Endothelial cell of umbilical vein (primary cell): Measurements from ENCODE around the gene PRPF31. TPM values are rescaled to one million over a fixed set of nuclear protein-coding genes. Genes with fewer than 3 reads are reported as not detected.
A peak's percentile ranks its signal among the peaks of the same experiment; 100 is the strongest.

ENCODE experiments used
- BruUV-seq: library from RNA; stranded (reverse); fragments of 400-500 nt; replicated peaks from 2 replicates; lab custom pipeline; 2021; lab: Mats Ljungman, UMichigan
- CTCF ChIA-PET: fragments of 300-600, 350-600 bp; sonication (Branson Sonifier 250); formaldehyde crosslinking; loops from one replicate; lab custom pipeline; 2021; ENCODE audit warnings: antibody characterized with exemption, inconsistent platforms; lab: Charles Lee
- POLR2A ChIA-PET: fragments of 300-600, 350-600 bp; sonication (Branson Sonifier 250); formaldehyde crosslinking; loops from one replicate; lab custom pipeline; 2021; ENCODE audit warnings: antibody characterized with exemption, inconsistent platforms; lab: Charles Lee
- DNase-seq: peaks from one replicate; pipeline ENCODE4 v3.0.0-alpha.2; 2011; ENCODE audit warnings: low read depth, low spot score
- FAIRE-seq: peaks from 2 replicates; lab custom pipeline; 2011; peaks lifted over from hg19 to GRCh38; lab: Jason Lieb, UNC
- H2AFZ ChIP-seq: 2 replicates; pipeline ENCODE4 v1.6.0; 2012; ENCODE audit warnings: low read depth, low read length, control low read depth, inconsistent platforms
- H3K27ac ChIP-seq: 2 replicates; pipeline ENCODE4 v1.5.1; 2011; ENCODE audit warnings: low read depth, mild to moderate bottlenecking, control low read depth, low read length, moderate library complexity; ENCODE audit not compliant: insufficient read depth
- H3K27me3 ChIP-seq, 2 experiments: 2 replicates each; pipeline versions ENCODE4 v1.6.0 to v1.6.1; 2011; ENCODE audit warnings: low read length in 2 of 2, mixed read lengths in 1 of 2; ENCODE audit not compliant: control insufficient read depth in 2 of 2, insufficient read depth in 2 of 2
- H3K36me3 ChIP-seq, 2 experiments: 2 replicates in 1 of 2; 3 replicates in 1 of 2; pipeline ENCODE4 v1.5.1; 2011; ENCODE audit warnings: low read length in 2 of 2, mild to moderate bottlenecking in 1 of 2, moderate library complexity in 1 of 2; ENCODE audit not compliant: control insufficient read depth in 2 of 2, insufficient read depth in 2 of 2; ENCODE audit errors: extremely low read depth in 1 of 2
- H3K4me1 ChIP-seq: 3 replicates; pipeline ENCODE4 v1.5.1; 2011; ENCODE audit warnings: mild to moderate bottlenecking, low read length; ENCODE audit not compliant: control insufficient read depth, insufficient read depth; ENCODE audit errors: extremely low read depth
- H3K4me2 ChIP-seq: 2 replicates; pipeline ENCODE4 v1.6.1; 2011; ENCODE audit warnings: low read length, control low read depth, mixed read lengths; ENCODE audit not compliant: insufficient read depth
- H3K4me3 ChIP-seq, 3 experiments: fragments of 200-600 bp in 1 of 3; sonication (generic), shearing (Covaris generic) in 1 of 3; replicated peaks in 1 of 3; 2 replicates each; pipeline ENCODE4 v1.5.1; 2011 to 2016; ENCODE audit warnings: control low read depth in 3 of 3, low read length in 3 of 3, mild to moderate bottlenecking in 2 of 3, inconsistent platforms in 1 of 3, low read depth in 1 of 3, moderate library complexity in 1 of 3; ENCODE audit not compliant: insufficient read depth in 1 of 3
- H3K79me2 ChIP-seq: 2 replicates; pipeline ENCODE4 v1.6.0; 2012; ENCODE audit warnings: low read length, inconsistent platforms; ENCODE audit not compliant: control insufficient read depth, insufficient read depth
- H3K9ac ChIP-seq: replicated peaks from 2 replicates; pipeline ENCODE3; 2011; ENCODE audit warnings: low read length, control low read depth; ENCODE audit not compliant: insufficient read depth; ENCODE audit errors: extremely low read depth
- H3K9me1 ChIP-seq: replicated peaks from 3 replicates; pipeline ENCODE4 v1.6.0; 2011; ENCODE audit warnings: mild to moderate bottlenecking, low read length; ENCODE audit not compliant: control insufficient read depth, insufficient read depth; ENCODE audit errors: extremely low read depth
- H3K9me3 ChIP-seq: replicated peaks from 2 replicates; pipeline ENCODE4 v1.5.1; 2012; ENCODE audit warnings: low read length, inconsistent platforms; ENCODE audit not compliant: control insufficient read depth, insufficient read depth
- H4K20me1 ChIP-seq: replicated peaks from 2 replicates; pipeline ENCODE3; 2011; ENCODE audit warnings: mild to moderate bottlenecking, low read length; ENCODE audit not compliant: control insufficient read depth, insufficient read depth; ENCODE audit errors: extremely low read depth
- EZH2 ChIP-seq: IDR thresholded peaks from 2 replicates; pipeline ENCODE4 v1.6.1; 2012; ENCODE audit warnings: borderline replicate concordance, low read depth, mild to moderate bottlenecking, moderate library complexity, low read length, inconsistent platforms; ENCODE audit not compliant: severe bottlenecking
- FOS ChIP-seq: IDR thresholded peaks from 2 replicates; pipeline ENCODE4 v1.6.1; 2011; ENCODE audit warnings: mild to moderate bottlenecking, low read length, moderate library complexity, borderline replicate concordance; ENCODE audit not compliant: insufficient read depth
- GATA2 ChIP-seq: IDR thresholded peaks from 2 replicates; pipeline ENCODE4 v1.7.0; 2011; ENCODE audit warnings: low read depth, mild to moderate bottlenecking, moderate library complexity, mixed read lengths, low read length; ENCODE audit not compliant: insufficient read length, insufficient read depth
- JUN ChIP-seq: IDR thresholded peaks from 2 replicates; pipeline ENCODE4 v1.6.1; 2011; ENCODE audit warnings: borderline replicate concordance, low read depth; ENCODE audit not compliant: insufficient read length, insufficient read depth
- MYC ChIP-seq: IDR thresholded peaks from one replicate; pipeline ENCODE4 v1.6.1; 2011; ENCODE audit warnings: mild to moderate bottlenecking, low read depth, low read length
- POLR2A ChIP-seq: IDR thresholded peaks from 2 replicates; pipeline ENCODE4 v1.6.1; 2012; ENCODE audit warnings: low read depth, mild to moderate bottlenecking, control low read depth, low read length
- POLR2AphosphoS5 ChIP-seq: IDR thresholded peaks from 2 replicates; pipeline ENCODE4 v1.6.1; 2012; ENCODE audit warnings: low read depth, mild to moderate bottlenecking, control low read depth, low read length, moderate library complexity; ENCODE audit not compliant: insufficient read depth
- dilution Hi-C: fragments of 300-500 bp; cut with MboI; formaldehyde crosslinking; loops from one replicate; pipeline ENCODE4 v1.15.0; 2019; ENCODE audit warnings: low sequenced_read_pairs; ENCODE audit not compliant: extremely low pct_ligation_motif_present
- intact Hi-C: fragments of 100-400 bp; cut with micrococcal nuclease; formaldehyde crosslinking; loops from one replicate; pipeline ENCODE4 v1.10.0; 2022
- polyA plus RNA-seq, 4 experiments: library from polyadenylated mRNA; depleted of rRNA in 3 of 4; stranded (reverse) in 3 of 4; unstranded in 1 of 4; fragments of >200 nt; gene quantifications; 2 replicates each; pipeline versions ENCODE4 v1.2.1 to v1.2.3, GENCODE V29; 2011 to 2012; ENCODE audit warnings: missing spikeins in 1 of 4
- total RNA-seq: library from RNA; stranded (reverse); gene quantifications from 2 replicates; pipeline ENCODE4 v1.2.3, GENCODE V29; 2021
- TF ChIP-seq, protein P1 (sequence below), 2 donors: IDR thresholded peaks; 1 replicate in 1 of 2; 2 replicates in 1 of 2; pipeline ENCODE4 v1.5.1; 2011; ENCODE audit warnings: low read length in 2 of 2, mild to moderate bottlenecking in 2 of 2, moderate library complexity in 2 of 2, control low read depth in 1 of 2, inconsistent platforms in 1 of 2, low read depth in 1 of 2; ENCODE audit not compliant: insufficient read depth in 1 of 2; ENCODE audit errors: extremely low read depth in 1 of 2
- TF ChIP-seq, protein P2 (sequence below): IDR thresholded peaks from 2 replicates; pipeline ENCODE4 v1.6.1; 2011; ENCODE audit not compliant: insufficient read depth, insufficient read length

The PRPF31 gene
- total and polyA plus RNA-seq, 2 donors (not counting 3 experiments of a cell fraction or from before 2014, with no cell fraction given): 76.2 to 101 TPM

DNA sequence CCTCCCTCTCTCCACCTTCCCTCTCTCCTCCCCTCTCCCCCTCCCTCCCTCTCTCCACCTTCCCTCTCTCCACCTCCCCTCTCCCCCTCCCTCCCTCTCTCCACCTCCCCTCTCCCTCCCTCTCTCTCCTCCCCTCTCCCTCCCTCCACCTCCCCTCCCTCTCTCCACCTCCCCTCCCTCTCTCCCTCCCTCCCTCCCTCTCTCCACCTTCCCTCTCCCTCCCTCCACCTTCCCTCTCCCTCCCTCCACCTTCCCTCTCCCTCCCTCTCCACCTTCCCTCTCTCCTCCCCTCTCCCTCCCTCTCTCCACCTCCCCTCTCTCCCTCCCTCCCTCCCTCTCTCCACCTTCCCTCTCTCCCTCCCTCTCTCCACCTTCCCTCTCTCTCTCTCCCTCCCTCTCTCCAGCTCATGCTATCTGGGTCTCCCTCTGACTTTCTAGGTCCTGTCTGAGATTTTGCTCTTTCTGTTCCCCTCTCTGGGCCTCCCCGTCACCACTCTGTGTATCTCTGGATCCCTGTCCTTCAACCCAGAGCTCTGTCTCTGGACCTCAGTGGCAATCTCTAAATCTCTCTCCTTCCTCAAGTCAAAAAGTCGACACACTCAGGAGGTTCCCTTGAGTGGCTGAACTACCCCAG lies 18.5 kb downstream of the PRPF31 start:
- CTCF ChIA-PET: no interaction called here

DNA sequence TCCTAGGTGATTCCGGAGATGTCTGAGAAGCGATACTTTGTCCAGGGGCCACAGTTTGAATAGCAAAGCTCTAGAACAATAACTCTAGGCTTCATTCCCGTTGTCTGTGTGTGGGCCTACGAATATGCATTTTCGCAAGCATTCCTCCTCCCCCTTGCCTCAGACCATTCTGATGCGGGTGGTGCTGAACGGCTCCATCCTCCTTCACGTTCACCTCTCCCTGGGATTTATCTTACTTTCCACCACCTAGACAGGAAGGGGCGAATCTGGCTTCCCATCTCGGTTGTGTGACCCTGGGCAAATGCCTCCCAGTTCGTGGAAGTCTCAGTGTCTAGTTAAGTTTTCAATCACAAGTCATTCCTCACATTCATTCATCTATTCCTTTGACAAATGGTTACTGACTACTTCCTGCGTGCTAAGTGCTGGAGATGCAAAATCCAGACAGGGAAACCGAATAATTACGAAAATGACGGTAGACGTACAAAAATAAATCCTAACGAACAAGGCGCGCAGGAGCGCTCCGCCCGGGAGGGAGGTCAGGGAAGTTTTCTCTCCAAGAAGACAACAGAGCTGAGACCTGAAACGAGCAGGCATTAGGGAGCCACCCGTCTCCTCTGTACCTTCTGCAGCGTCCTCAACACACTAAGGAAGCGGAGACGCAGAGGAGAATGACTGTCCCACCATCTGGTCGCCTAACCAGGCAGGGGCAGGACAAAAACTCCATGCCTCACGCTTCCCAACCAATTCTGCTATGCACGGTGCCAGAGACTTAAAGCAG lies 20.7 kb downstream of the PRPF31 start:
- H3K27ac ChIP-seq: peak overlapping the region; percentile 11
- ChIA-PET CTCF (interaction anchor here (1.0 to 1.7 kb wide), 8 partner anchors 23 to 343 kb away, joined by 3 to 12 read pairs (median 6); partner anchors contain the start of gene LENG1), POLR2A (interaction anchor here (0.6 to 1.7 kb wide), 11 partner anchors 12 to 312 kb away, joined by 3 to 13 read pairs (median 4); partner anchors contain the start of genes LENG1, MBOAT7, MYADM and PRPF31)
- H3K36me3 ChIP-seq: peaks cover 5 to 6% of the 10 kb centered on the region in 2 experiments
- peak overlapping the region; percentile 14 to 69 (median 38) for H3K4me3 ChIP-seq
- intact Hi-C loops (loop anchor here (2.0 kb wide), 1 partner anchor 33 kb away; the partner anchor contains the start of gene NDUFA3), dilution Hi-C loops (no loop called here)
- no peaks in the 10 kb centered on the region for H3K27me3 ChIP-seq
- H4K20me1 ChIP-seq: no peaks in the 10 kb centered on the region
- DNase-seq (no peak), FAIRE-seq (peak; percentile 12)
- H3K4me2 ChIP-seq: peak overlapping the region; percentile 94
- peaks cover 35% of the 10 kb centered on the region for H3K79me2 ChIP-seq
- BruUV-seq: no TSS peak
- H3K4me1 ChIP-seq: peaks cover 17% of the 10 kb centered on the region
- no peaks in the 10 kb centered on the region for H3K9me1 ChIP-seq
- H2AFZ ChIP-seq: peak overlapping the region; percentile 94
- peak overlapping the region; percentile 42 for H3K9ac ChIP-seq
- no peaks in the 10 kb centered on the region for H3K9me3 ChIP-seq
- TF ChIP-seq POLR2AphosphoS5 (no peak), JUN (no peak), POLR2A (no peak), EZH2 (no peak), FOS (no peak), MYC (no peak), GATA2 (no peak)
- TF ChIP-seq, protein P1, sequence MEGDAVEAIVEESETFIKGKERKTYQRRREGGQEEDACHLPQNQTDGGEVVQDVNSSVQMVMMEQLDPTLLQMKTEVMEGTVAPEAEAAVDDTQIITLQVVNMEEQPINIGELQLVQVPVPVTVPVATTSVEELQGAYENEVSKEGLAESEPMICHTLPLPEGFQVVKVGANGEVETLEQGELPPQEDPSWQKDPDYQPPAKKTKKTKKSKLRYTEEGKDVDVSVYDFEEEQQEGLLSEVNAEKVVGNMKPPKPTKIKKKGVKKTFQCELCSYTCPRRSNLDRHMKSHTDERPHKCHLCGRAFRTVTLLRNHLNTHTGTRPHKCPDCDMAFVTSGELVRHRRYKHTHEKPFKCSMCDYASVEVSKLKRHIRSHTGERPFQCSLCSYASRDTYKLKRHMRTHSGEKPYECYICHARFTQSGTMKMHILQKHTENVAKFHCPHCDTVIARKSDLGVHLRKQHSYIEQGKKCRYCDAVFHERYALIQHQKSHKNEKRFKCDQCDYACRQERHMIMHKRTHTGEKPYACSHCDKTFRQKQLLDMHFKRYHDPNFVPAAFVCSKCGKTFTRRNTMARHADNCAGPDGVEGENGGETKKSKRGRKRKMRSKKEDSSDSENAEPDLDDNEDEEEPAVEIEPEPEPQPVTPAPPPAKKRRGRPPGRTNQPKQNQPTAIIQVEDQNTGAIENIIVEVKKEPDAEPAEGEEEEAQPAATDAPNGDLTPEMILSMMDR (IDR thresholded peaks at IDR 0.05; ENCODE audit: extremely low read depth in 1 of 2, insufficient read depth in 1 of 2, low read depth in 1 of 2, low read length in 2 of 2): no peak
- TF ChIP-seq, protein P2, sequence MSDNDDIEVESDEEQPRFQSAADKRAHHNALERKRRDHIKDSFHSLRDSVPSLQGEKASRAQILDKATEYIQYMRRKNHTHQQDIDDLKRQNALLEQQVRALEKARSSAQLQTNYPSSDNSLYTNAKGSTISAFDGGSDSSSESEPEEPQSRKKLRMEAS: no peak

More for the DNA sequence above, 18.5 kb downstream of the PRPF31 start:
- Histone ChIP-seq H4K20me1 (no peaks in the 10 kb centered on the region), H3K4me1 (peaks cover 17% of the 10 kb centered on the region), H3K27ac (no peak overlapping the region), H3K36me3 (peaks cover 6 to 13% of the 10 kb centered on the region in 2 experiments), H3K79me2 (peaks cover 13% of the 10 kb centered on the region), H3K27me3 (no peaks in the 10 kb centered on the region), H3K4me2 (no peak overlapping the region), H3K9ac (no peak overlapping the region), H3K9me3 (no peaks in the 10 kb centered on the region), H3K4me3 (no peak overlapping the region), H2AFZ (no peak overlapping the region), H3K9me1 (no peaks in the 10 kb centered on the region)
- no TSS peak for BruUV-seq
- POLR2A ChIA-PET: no interaction called here
- DNase-seq (no peak), FAIRE-seq (no peak)
- TF ChIP-seq FOS (no peak), MYC (no peak), POLR2A (no peak), EZH2 (no peak)
- dilution Hi-C loops (no loop called here), intact Hi-C loops (no loop called here)
